HG03558 (cell line): ENCODE data around the gene PRDM16.
"Not testable (repeated sequence)": the region's sequence is repeated elsewhere in the genome, so short reads cannot be mapped to it uniquely, and the experiment has no call there.

Experiments used
- ATAC-seq: cut with Tn5 transposase; IDR thresholded peaks from one replicate; pipeline ENCODE4 v1.9.1; 2021; ENCODE audit warnings: moderate number of reproducible peaks; ENCODE audit not compliant: unreplicated experiment; ENCODE audit errors: extremely low read depth

The PRDM16 gene

DNA sequence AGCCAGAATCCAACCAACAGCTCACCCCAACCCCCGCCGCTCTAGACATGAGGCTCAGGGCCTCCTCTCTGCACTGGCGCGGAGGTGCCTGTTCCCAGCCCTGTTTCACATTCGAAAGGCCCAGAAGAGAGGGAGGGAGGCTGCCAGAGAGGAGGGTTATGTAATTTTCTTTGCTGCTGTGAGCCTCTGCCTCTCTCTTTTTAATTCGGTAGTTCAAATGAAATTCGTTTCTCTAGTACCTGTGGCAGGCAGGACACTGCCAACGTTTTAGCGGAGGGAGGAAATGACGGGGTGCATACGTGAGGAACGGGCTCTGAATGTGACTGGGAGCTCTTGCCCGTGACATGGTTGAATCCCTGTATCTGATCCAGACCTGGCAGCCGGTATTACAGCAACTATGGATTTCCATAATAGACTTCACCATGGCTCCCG lies 9.4 kb downstream of the PRDM16 start:
- no peak for ATAC-seq

DNA sequence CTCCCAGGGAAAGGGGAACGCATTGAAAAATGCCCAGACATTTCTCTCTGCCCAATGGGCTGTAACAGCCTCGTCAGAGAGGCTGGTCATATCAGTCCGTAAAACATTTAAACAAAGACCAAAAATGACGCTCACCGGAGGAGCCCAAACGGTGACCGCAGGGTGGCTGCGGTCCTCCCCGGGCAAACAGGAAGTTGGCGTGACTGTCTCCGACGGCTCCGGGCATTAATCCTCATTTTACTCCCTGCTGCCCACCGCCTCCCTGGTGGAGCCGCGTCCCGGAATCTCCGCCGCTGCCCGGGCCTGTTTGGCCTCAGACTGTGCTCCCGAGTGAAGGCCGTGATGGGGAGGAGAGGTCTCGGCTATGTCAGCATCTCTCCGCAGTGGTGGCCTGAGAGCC lies 9.9 kb downstream of the PRDM16 start:
- ATAC-seq, result no peak

DNA sequence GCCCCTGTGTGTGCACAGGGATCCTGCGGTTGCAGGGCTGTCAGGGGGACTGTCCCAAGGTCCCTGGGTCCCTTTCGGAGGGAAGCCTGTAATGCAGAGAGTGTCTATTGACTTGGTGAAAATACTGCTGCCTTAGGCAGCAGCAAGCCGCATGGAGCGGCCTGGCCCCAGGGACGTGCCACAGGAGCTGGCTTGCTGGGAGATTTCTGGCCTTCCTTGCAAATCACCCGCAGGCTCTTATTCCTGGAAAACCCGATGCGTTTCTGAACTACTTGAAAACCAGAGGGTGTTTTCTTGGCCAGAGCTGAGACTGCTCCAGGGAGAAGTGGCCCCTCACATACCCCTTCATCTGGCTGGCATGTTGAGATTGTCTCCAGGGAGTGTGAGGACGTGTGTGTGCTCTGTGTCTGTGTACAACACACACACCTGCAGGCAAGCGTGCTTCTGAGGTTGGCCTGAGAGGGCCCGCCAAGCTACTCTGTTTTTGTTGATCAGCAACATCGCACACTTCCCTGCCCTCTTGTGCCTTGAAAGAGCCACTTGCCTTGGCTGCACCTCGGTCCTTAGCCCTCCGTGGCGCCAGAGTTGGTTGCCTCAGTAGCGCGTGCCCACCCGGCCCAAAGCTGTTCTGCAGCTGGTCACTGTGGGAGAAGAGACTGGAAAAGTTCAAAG lies 10.5 kb downstream of the PRDM16 start:
- ATAC-seq, result no peak

DNA sequence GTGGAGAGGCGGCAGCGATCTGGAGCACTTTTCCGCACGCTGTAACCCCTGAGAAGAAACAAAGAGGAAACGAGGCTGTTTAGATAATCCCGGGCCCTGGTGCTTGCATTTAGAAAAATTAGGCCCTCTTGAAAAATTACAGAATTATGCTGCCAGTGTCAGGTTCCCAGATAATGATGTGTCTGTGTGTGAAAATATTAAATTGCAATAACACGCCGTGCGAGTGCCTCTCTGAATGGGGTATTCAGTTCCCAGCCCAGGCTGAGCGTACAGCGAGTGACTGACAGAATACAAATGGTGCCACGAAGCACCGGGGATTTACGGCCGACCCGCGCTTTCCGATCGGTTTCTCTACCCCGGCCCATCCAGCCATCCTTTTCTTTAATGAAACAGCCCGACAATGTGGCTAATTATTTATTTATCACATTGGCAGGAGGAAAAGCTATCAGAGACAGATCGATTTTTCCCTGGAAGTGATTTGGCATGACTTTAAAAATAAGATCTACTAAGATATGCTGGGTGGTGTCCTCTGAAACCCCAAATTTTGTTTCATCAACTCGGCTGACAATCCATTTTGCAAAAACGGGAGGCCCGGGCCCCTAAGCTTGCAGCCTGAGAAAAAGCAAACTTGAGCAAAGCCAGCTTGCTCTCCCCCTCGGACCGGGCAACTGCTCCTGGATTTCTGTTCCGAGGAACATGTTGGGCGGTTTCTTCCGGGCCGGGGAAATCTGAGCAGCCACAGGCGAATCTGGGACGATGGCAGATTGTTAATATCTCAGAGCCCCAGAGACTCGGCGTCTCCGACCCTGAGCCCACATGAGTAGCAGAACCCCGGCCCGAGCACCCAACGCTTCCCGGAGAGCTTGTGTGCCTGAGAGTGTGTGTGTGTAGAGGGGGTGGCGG lies 11.3 kb downstream of the PRDM16 start:
- no peak for ATAC-seq

DNA sequence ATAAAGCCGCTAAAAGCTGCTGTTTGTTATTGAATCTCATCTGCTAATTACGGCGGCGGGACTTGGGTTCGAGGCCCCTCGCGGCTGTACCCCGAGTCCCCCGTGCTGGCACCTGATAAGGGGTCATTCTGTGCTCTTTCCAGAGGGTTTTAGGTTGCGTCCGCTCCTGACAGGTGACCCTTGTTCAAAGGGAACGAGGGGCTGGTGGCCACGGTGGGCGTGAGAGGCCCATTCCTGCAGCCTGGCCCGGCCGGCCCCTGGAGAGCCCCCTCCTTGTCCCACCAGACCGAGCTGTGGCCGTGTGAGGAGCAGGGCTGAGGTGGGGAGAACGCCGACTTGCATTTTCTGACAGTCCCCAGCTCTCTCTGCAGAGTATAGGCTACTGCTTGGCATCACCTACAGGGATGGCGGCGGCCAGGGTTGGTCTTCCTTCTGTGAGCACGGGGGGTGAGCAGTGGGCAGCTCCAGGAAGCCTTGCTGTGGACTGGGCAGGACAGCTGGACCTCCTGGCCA lies 12.2 kb downstream of the PRDM16 start:
- no peak for ATAC-seq

DNA sequence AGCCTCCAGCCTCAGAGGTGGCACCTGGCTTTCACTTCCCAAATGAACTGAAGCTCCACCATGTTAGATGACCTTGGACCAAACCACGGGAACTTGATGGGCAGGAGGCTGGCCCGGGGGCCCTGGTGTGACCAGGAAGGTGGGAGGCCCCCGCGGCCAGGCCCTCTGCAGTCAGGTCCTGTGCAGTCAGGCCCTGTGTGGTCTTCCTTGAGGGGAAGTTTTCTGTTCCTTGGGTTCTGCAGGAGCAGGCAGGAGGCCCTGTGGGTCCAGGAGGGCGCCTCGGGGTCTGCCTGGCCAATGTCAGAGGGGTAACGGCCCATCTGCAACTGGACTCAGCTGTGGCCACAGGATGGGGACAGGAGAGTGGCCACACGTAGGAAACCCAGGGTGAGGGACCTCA lies 13.0 kb downstream of the PRDM16 start:
- no peak for ATAC-seq

DNA sequence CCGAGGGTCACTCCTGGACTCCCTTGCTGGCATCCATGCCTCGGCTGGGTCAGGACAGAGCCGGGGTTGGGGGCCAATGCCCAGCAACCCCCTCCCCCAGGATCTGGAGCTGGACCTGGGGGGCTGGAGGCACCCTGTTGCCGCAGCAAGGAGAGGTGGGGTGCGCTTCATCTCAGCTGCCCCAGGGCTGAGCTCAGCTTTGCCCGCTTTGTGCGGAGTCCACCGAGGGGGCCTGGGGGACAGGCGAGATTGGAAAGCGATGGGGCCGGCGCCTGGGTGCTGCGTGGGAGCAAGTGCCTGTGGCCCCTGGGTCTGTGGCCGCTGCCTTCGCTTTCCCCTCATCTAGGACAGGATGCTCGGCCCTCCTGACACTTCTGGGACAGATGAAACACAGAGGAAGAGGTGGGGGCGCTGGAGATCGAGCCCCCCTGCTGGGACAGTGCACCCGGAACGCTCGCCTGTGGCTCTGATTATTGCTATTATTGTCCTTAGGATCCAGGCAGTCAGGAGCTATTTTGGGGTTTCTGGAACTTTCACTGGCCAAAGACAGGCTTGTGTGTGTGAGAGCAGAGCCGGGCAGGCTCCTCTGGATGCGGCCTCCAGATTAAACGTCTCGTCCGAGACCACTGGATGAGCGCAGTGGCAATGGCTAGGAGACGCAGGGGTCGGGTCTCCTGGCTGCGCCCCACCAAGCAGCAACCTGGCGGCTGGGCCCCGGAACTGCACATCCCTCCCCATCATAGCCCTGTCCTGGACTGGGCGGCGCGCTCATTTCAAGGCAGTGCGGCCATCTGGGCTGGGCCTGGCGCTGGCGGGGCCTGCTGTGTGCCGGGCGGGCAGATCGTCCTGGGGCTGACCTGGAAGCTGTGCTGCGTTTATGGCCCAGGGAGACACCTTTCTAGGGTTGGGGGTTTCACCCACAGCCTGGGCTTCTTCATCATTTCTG lies 13.8 kb downstream of the PRDM16 start:
- no peak for ATAC-seq

DNA sequence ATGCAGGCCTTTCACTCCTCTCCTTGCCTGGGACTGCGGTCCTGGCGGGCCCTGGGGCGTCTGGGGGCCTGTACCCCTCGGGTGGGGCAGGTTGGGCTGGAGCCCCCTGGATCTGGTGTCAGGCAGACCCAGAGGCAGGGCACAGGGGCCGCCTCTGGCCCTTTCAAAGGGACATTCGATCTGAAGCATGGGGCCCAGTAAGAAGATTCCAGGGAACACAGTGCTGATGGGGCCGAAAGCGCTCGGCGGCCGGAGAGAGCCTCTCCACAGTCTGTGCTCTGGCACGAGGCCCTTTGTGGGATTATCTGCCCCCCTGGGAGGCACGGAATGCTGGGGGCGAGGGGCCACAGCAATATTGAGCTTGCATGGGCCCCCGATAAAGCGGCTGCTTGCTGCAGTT lies 15.2 kb downstream of the PRDM16 start:
- ATAC-seq, result no peak

DNA sequence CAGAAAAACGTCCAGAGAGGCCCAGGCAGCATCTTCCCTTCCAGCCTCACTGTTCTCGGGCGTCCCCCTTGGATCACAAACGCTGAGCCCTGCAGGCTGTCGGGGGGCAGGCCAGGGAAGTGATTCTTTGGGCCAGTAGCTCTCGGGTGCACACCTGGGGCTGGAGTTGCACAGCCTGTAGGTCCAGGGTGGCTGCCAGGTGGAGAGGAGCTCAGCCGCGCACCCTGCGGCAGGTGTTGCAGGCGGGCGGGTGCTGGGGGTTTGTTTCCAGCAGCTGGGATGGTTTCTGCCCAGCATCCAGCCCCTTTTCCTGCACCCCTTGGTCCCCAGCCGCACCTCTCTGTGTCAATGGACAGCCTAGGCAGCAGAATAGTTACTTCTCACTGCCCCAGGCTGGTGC lies 15.7 kb downstream of the PRDM16 start:
- no peak for ATAC-seq

DNA sequence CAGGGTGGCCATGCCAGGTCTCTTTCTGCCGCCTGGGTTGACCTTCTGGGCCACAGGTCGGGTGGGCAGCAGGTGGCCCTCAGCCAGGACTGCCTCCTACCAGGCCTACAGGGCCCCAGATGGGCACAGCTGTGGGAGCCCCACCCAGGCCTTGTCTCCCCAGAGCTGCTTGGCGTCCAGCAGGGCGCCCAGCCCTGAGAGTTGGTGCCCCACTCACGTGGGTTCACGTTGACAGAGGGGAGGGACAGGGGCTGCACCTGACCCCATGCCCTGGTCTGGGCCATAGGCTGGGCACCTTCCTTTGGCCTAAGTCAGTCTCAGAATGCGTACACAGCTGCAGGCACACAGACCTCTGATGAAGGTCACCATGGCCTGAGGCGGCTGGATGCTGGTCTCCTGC lies 16.7 kb downstream of the PRDM16 start:
- ATAC-seq, result no peak

DNA sequence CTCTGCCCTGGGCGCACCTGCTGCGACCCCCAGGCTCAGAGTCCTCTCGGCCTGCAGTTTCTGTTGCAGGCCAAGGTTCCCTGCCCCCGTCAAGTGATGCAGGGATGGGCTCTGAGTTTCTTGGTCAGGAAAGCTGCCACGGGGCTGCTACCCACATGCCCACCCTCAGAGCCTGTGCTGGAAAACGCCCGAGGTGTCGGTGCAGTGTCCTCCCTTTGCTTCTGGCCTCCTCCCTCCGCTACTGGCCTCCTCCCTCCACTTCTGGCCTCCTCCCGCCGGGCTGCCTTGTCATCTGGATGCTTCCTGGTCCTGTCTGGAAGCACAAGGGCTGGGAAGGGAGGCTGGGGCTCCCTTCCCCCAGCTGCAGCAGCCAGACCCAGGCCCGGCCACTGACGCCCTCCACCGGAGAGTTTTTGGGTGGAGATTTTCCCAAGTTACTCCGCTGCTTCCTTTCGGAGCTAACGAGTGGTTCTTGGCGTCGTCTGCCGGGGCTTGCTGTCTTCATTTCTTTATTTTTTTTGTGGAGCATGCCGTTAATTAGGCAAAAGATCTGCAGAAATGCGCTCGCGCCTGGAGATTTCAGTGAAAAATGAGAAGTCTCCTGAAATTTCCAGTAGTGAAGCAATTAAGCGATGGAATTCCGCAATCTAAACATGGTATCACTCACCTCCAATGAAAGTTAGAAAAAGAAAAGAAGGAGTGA lies 17.4 kb downstream of the PRDM16 start:
- no peak for ATAC-seq

DNA sequence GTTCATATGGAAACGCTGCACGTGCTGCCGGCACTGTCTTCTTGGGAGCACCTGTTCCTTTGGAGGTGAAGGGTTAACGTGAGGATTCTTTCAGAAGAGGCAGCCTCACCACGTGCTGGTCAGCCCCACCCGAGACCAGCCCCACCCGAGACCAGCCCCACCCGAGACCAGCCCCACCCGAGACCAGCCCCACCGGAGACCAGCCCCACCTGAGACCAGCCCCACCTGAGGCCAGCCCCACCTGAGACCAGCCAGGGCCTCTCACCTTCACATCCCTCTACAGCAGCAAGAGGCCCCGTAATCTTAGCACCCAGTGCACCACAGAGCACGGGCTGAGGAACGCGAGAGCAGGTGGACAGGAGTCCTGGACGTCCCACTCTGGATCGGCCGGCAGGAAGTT lies 18.0 kb downstream of the PRDM16 start:
- no peak for ATAC-seq

DNA sequence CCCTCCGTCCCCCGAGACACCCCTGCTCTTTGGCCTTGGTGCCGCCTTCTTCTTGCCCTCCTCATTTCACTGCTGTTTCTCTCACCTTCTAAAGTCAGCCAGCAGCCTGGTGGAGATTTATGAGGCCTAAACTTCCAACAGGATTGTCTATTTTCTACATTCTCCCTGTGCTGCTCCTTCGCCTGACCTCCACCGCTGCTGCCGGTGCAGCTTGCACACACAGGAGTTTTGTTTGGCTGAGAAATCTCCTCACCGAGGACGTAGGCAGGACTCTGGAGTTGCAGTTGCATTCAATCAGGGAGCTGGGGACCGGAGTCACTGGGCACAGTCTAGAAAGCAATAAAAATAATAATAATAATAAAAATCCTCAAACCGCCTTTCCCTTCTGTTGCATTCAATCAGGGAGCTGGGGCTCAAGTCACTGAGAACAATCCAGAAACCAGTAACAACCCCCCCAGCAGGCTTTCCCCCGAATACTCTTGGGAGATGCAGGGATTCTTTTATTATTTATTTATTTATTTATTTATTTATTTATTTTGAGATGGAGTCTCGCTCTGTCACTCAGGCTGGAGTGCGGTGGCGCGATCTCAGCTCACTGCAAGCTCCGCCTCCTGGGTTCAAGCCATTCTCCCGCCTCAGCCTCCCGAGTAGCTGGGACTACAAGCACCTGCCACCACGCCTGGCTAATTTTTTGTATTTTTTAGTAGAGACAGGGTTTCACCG lies 19.1 kb downstream of the PRDM16 start:
- not testable (repeated sequence) for ATAC-seq

DNA sequence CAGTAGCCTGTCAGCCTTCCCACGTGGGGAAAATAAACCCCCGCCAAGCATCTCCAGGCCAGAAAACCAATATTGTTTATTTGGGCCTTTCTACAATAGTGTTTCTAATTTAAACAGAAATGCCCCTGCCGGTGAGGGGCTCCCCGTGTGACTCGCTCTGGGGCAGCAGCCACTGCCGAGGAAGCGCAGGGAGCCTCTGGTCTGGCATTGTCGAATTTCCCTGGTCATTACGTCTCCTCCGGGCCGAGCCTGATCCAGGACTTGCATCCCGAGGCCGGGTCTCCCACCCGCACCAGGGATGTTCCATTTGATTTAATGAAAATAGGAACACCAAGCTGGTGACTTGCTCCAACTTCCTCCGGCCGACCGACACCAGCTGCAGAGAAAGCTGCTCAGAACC lies 20.5 kb downstream of the PRDM16 start:
- no peak for ATAC-seq

DNA sequence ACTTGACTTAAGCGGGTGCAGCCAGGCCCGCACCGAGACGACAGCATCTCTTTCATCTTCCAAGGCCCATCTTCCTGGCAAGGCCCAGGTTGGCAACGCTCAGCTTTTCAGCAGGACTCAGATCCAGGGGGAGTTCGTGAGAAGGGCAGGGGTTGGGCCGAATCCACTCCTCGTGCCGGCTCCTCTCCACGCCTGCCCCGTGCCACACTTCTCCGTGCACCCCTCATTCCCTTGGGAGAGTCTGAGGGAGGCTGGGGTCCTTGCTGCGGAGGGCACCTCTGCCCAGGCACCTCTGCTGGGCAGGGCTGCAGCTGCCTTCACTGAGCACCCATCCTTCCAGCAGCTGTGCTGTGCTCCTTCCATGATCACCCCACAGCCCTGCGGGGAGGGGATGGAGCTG lies 22.3 kb downstream of the PRDM16 start:
- ATAC-seq, result no peak

DNA sequence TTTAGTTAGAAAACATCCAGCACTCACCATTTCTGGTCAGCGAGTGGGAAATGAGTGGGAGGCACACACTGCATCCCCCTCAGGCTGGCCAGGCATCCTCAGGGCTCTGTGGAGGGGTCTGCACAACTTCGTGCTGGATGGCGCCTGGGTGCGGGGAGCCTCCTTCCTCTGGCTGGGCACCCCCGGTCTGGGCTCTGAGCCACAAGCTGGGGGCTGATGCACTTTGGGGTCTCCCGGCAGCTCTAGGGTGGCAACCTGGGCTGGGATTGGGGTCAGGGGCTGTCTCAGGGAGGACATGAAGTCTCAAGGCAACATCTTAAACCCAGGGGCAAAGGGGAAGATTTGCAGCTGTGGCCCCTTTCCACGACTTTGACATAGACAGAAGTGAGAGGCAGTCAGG lies 23.5 kb downstream of the PRDM16 start:
- no peak for ATAC-seq

DNA sequence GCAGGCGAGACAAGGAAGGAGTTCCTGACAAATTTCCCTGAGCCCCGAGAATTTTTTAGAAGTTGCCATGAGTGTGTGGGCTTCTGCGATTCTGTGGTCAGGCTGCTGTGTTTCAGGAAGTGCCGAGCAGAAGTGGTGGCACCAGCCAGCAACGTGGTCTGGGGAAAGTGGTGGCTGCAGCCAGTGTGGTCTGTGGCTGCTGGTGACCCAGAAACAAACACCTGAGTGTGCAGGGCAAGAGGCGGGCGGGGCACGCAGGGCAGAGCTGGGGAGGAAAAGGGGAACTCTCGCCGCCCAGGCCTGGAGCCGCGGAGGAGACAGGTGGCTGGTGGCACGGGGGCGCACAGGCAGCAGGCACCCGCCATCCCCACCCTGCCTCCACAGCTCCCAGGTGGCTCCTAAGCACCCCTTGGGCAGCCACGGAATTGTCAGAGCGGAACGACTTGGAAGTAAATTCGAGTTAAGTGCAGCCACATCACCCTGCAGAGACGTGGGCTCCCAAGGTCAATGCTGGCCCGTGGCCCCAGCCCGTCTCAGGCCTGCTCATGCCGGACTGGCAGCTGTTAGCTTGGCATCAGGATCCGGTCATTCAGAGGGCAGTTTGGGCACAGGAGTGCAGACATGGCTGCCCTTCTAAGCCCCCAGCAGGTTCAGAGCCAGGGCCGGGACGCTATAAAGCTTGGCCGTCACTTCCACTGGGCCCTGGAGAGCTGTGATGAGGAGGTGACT lies 25.1 kb downstream of the PRDM16 start:
- ATAC-seq, result no peak
